GM18498 (cell line): ENCODE measurements around the gene DLL4.
"Not testable (repeated sequence)": the region's sequence is repeated elsewhere in the genome, so short reads cannot be mapped to it uniquely, and the experiment has no call there.

Experiments
- ATAC-seq: cut with Tn5 transposase; IDR thresholded peaks from one replicate; pipeline ENCODE4 v1.9.1; 2021; ENCODE audit warnings: mild to moderate bottlenecking, moderate library complexity; ENCODE audit not compliant: unreplicated experiment

The DLL4 gene

DNA sequence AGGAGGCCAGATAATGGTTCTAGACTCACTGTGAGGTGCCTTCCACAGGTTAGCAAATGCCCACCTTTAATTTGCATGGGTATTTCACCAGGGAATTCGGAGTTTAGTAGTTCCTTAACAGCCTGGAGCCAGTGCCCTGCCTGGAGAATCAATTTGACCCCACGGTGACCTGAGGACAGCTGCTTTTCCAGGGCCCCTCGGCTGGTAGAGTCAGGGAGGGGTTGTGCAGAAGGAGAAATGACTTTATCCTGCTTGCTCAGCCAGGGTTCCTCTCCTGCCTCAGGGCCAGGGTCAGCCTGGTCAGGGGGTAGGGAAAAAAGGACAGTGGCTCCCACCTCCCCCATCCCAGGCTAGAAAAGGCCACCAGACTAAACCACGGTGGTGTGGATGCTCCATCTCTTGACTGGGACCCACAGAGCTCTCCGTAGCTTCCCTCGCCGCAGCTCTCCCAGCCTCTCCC is 12.0 kb downstream of the DLL4 start:
- ATAC-seq = no peak

DNA sequence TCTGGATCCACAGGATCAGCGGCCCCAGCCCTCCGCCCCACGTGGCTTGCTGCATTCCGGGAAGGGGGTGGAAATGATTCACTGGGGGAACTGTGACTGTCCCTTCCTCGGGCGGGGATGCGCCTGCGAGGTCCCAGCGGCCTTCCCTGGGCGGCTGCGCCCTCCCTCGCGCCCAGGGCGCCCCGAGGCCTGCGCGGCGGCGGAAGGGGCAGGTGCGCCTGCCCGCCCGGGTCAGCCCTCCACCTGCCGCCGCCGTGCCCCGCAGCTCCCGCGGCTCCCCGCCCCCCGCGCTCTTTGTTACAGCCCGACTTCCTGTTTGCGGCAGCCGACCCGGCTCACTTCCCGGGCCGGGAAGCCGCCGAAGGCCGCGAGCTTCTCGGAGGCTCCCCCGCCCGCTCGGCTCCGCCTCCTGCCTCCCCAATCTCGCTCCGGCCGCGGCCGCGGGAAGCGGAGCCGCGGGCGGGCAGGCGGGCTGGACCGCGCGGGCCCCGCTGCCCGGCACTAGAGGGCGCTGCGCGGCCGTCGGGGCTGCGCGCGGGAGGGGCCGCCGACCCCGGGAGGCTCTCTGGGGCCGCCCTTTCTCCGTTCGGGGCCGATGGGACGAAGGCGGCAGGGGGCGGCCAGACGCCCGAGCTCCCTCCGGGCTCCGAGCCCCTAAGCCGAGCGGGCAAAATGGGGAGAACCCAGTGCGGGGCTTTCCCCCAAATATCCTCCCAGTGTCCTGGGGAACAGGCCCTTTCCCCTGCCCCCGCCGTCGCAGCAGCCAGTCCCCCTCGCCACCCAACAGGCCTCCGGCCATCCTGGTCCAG is 12.6 kb downstream of the DLL4 start:
- peak; percentile 76 for ATAC-seq

DNA sequence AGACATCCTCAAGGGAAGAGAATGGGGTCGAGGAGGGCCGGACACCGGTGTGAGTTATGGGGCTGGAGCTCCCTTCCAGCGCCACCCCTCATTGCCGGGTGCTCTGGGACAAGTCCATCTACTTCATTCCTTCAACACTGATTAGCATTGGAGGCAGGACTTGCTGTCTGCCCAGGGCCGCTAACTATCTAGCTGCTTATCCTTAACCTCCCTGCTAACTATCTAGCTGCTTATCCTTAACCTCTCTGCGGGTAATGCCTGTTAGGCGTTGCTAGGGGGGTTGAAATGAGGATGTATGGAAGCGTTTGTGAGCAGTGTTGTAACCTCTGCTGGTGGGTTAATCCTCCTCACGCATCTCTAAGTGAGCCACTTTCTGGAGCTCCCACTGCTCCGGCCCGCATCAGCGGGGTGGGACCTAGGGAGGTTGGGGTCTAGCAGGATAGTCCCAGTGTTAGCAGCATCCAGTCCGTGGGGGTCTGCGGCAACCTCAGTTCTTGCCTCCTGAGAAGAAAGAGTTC is 13.3 kb downstream of the DLL4 start:
- peak; percentile 9 for ATAC-seq

DNA sequence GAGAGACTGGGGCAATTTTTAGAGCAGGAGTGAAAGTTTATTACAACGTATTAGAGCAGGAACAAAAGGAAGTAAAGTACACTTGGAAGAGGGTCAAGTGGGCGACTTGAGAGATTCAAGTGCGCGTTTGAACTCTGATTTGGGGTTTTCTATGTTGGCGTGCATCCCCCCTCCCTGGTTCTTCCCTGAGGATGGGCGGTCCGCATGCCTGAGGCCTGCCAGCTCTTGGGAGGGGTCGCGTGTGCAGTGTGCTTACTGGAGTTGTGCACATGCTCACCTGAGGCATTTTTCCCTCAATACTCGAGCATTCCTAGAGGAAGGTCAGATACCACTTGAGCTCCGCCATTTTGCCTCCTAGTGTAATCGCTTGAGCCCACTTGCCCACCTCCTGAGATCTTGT is 13.7 kb downstream of the DLL4 start:
- no peak for ATAC-seq

DNA sequence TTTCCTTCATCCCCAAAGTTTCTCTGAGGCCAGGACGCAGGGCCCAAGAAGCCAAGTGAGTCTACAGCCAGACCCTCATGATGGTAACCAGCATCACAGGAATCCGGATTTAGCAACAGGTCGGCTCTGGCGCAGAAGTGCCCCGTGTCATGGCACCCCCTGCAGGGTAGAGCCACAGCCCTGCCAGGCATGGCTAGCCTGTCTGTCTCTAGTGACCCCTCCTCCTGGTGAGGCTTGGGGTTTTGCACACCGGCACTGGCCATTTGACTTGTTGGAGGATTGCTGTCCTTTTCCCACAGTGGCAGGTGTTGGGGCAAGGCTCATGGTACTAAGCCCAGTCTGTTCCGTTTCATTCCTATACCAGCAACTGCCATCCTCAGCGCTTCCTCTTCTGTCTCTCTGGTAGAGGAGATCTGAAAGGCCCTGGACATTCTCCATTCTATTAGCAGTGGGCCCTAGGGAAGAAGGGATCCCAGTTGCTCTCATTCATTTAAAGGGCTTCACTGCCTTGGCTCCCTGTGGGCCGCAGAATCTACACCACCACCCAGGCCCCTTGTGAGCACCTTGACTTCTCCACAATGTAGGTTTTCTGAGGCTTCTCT is 14.7 kb downstream of the DLL4 start:
- no peak for ATAC-seq

DNA sequence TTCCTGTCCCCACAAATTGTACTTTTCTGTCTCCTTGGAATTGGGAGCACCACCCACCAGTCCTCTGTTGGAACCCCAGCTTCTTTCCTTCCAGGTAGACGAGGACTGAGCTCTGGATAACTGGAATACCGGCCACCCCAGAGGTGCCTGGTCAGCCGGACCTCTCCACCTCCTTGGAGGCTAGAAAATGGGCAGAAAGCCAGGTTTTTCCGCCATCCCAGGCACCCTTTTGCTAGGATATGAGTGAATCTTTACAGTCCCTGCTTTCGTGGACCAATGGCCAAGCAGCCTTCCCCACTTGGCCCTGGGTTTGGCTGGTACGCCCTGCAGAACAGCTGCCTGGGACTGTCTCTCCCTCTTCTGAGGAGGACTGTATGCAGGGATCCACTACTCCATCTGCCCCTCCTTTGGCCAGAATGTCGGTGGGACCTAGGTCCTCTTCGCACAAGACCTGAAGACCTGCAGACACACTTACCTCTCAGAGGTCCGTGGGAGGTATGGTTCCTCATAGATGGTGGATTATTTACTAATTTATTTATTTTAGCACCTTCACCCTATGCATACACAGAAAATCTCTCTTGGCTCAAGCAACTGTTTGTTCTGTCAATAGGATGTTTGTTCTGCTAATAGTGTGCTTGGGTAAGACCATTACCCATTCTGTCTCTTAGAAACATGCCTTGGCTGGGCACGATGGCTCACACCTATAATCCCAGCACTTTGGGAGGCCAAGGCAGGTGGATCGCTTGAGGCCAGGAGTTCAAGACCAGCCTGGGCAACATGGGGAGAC is 15.6 kb downstream of the DLL4 start:
- no peak for ATAC-seq

DNA sequence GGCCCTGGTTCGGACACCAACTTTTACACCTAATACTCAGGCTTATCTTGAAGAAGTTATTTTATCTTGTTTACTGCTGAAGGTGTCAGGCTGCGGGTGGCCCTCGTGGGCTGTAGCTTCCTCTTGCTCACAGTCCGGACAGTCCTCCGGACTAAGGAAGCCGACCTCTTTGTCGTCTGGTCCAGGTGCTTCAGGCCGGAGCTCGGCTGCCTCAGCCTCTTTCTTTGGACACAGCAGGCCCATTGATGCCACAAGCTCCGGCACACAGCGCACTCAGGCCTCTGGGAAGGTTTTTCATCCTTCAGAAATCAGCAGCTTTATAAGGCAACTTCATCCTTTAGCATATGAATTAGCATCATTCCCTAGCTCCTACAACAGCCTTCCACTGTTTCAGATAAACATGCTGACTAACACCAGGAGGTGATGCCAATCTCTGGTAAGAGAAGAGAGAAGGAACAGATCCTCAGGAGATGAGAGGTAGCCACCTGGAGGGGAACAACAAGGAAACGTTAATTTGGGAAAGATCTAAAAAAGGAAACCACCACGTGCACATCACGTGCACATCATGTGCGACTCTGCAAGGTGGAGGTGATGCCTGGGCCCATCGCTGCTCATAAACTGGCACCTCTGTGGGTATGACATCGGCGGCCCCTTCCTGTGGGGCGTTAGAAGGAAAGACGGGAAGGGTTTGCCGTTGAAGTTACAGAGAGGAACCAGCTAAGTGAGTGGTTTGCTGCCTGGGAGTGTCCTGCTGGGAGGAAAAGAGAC is 19.8 kb downstream of the DLL4 start:
- no peak for ATAC-seq

DNA sequence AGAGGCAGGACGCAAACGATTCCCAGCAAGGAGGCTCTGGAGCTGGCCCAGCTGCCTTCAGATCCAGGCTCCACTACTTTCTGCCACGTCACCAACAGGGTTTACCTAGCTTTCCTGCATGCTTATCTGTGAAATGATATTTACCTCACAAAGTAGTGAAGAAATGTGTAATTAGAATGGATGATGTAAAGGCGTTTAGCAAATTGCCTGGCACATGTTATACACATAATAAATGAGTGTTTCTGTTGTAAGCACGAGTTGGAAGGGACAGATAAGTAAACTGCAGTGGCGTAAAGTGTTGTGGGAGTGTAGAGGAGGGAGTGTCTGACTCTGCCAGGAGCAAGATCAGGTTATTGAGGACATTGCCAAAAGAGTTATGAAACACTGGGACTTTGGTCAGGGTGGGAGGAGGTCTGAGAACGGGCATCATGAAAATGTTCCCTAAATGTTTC is 20.6 kb downstream of the DLL4 start:
- no peak for ATAC-seq

DNA sequence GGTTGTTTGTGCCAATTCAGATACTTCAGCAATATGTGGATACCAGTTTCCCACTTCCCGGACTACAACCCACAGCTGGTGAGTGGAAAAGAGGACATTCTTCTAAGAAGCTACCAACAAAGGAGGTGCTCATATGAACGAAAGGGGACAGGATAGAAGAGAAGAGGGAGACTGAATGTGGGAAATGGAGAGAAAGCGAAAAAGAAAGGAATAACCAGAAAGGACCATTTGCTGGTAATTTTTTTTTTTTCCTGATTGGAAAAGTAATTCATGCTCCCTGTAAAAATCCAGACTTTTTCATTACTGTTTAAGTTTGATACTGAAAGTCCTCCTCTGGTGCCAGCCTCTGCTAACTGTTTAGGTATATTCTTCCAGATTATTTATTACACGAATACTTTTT is 22.6 kb downstream of the DLL4 start:
- ATAC-seq = no peak

DNA sequence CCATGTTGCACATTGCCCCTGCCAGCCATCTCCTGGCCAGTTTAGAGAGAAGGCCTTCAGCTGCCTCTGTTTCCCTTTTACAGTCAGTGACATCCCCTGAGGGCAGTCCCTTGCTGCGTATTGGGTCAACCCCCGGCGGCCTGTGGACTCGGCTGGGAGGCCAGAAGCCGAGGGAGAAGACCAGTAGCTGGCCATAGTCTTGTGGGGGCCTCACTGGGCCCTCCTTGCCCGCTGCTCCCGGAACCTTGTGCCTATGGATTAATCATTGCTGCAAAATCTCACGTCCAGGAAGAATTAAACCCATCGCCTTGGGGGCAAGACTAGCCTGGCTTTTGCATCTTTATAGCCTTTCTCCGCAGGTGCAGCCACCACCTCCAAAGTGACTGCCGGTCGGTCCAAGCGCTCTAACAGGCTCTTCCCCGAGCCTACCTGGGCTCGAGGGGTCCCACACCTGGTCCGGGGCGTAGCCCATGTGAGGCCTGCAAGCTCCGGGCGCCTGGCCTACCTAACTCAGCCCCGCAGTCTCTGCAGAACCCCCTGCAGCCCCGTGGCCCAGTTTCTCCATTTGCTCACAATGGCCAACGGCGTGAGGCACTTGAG is 23.3 kb downstream of the DLL4 start:
- ATAC-seq = no peak

DNA sequence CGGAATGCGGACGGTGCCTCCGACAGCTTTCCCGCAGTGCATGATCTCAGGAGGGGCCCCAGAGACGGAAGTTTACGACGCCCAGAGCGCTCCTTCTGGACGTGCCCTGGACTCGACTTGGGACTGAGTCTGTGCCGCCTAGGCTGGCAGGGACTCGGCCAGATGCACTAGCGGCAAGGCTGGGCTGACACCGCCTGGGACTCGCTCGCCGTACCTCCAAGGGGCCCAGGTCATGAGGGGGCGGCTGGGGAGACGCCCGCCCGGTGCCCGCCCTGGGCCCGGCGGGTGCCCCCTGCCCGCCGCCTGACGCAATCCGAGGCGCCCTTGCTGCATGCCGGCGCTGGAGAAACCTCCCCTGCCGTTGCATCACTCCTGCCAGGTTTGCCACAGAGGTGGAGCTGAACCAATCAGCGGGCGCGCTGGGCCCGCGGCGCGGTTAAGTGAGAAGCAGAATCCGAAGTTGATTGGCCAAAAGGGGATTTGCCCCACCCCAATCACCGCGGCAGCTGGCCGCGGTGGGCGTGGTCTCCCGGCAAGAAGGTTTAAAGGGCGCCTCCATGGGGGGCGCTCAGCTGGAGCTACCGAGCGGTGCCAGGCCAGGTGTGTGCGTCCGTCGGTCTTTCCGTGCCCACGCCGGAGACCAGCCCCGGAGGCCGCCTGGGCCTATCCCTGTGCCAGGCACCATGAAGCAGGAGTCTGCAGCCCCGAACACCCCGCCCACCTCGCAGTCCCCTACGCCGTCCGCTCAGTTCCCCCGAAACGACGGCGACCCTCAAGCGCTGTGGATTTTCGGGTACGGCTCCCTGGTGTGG is 24.0 kb downstream of the DLL4 start, which contains the start of gene CHAC1:
Gene CHAC1, plus strand, starts transcription at position 571 of the 812 bp plus-strand sequence. Its CDS starts 113 bp downstream, at position 684.
- peak; percentile 94 for ATAC-seq

DNA sequence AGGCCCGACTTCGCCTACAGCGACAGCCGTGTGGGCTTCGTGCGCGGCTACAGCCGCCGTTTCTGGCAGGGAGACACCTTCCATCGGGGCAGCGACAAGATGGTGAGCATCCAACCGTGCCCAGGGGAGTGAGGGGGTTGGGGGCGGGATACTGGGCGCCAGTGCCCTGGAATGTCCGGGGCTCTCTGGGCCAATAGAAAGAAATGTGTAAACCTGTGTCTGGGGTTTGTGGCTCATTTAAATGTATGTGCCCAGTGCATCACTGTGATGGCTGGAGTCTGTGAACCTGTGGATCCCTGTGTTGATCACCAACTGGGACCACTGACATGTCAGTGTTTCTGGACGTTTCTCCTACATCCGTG is 24.6 kb downstream of the DLL4 start:
- ATAC-seq = no peak

DNA sequence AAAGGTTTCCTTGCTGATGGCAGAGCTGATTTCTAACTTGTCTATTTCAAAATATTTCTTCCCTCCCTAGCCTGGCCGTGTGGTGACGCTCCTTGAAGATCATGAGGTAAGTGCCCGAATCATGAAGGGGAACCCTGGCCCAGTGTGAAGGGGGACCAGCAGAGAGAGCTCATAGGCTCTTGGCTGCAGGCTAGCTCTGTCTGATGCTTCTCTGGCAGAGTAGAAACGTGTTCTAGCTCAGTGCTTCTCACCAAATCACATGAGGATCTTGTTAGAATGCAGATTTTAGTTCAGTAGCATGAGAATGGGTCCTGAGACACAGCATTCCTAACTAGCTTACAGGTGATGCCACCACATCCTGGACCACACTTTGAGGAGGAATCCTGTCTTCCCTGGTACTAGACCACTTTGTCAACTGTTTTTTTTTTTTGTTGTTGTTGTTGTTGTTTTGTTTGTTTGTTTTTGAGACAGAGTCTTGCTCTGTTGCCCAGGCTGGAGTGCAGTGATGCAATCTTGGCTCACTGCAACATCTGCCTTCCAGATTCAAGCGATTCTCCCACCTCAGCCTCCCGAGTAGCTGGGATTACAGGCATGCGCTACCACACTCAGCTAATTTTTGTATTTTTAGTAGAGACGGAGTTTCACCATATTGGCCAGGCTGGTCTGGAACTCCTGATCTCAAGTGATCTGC is 25.2 kb downstream of the DLL4 start:
- not testable (repeated sequence) for ATAC-seq

DNA sequence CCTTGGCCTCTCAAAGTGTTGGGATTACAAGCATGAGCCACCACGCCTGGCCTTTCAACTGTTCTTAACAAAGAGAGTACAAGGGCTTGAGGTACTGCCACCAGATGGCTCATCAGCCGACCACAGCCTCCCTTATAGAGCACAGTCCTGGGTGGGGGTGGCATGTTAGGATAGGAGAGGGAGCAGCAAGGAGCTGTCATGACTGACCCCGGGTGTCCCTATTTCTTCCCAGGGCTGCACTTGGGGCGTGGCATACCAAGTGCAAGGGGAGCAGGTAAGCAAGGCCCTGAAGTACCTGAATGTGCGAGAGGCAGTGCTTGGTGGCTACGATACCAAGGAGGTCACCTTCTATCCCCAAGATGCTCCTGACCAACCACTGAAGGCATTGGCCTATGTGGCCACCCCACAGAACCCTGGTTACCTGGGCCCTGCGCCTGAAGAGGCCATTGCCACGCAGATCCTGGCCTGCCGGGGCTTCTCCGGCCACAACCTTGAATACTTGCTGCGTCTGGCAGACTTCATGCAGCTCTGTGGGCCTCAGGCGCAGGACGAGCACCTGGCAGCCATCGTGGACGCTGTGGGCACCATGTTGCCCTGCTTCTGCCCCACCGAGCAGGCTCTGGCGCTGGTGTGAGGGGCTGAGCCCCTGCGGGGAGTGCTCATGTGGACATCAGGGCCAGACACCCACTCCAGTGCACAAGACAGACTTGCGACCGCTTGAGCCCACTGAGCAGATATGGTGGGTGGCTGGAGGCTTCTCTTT is 26.2 kb downstream of the DLL4 start:
- ATAC-seq = no peak

DNA sequence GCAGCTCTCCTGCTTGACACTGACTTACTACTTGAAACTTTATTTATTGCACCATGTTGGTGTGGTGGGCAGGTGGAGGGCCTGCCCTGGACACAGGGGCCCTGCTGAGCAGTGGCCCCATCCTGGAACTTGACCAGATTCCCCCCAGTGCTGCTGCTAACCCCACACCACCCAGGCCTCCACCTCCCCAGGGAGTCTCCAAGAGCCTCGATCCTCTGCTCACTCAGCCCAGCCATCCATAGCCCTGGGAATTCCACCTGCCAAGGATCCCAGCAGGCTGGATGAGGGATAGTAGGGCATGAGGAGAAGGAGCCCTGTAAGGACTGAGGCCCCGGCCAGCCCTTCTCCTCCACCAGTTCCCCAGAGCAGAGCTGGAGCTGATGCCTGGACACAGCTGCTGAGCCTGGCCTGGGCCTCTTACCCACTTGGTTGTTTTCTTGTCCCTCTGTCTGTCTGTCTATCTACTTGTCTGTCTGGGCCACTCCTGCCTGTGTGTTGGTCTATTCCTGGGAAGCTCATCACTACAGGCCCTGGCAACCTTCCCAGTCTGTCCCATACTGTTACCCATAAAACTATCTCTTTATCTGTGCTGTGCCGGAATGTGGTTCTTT is 26.9 kb downstream of the DLL4 start:
- no peak for ATAC-seq

DNA sequence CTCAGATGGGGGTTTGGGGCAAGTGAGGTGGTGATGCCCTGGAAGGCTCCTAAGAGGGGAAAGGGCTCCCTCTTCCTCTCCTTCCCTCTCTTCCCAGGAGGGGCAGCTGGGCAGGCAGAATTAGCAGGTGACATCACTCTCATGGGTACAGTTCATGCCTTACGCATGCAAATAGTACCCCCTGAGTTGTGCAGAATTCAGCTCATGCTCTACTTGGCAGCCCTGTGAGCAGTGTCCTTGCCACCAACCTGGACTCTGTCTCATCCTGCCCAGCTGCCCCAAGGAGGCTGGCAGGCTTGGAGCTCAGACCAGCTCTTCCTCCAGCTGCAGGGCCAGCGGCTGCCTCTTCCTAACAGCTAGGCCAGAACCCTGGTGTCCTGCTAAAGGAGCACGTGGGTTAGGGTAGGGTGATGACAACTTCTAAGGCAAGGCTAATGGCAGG is 27.4 kb downstream of the DLL4 start:
- ATAC-seq = no peak

DNA sequence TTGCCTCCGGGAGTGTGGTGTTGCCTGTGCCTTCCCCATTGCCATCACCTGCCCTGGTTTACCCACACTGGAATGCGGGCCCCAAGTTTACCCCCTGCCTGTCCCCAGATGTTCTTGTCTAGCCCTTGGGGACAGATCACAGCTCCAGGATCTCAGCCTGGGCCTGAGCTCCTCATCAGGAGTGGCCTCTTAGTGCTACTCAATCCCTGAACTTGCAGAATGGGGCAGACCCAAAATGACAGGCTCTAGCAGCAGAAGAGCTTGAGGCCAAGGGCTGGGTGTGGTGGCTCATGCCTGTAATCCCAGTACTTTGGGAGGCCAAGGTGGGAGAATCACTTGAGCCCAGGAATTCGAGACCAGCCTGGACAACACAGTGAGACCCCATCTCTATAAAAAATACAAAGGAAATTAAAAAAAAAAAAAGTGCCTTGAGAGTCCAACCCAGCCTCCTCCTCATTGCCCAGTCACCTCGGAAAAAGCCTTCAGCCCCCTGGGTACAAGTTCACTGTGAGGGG is 28.0 kb downstream of the DLL4 start:
- no peak for ATAC-seq
